ENCODE data around the gene TNFAIP2.
"Not testable (repeated sequence)": the region's sequence is repeated elsewhere in the genome, so short reads cannot be mapped to it uniquely, and the experiment has no call there.

The TNFAIP2 gene

DNA sequence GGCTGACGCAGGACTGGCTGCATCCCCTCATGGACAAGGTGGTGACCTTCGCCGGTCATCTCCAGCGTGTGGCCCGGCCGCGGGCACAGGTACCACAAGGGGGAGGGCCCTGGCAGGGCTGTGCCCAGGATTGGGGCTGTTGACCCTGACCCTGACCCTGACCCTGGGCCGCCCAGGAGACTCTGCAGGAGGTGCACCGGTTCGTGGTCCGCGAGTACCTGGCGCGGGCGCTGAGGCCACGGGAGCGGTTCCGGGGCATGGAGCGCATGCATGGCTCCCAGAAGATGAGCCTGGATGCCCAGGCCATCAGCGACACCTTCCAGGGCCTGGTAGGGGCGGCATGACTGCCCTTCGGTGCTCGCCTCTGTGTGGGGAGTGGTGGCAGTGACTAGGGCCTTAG lies 15.8 kb upstream of the TNFAIP2 start:
- no peak for DNase-seq (ENCODE audit: low read depth in 2 of 2)

DNA sequence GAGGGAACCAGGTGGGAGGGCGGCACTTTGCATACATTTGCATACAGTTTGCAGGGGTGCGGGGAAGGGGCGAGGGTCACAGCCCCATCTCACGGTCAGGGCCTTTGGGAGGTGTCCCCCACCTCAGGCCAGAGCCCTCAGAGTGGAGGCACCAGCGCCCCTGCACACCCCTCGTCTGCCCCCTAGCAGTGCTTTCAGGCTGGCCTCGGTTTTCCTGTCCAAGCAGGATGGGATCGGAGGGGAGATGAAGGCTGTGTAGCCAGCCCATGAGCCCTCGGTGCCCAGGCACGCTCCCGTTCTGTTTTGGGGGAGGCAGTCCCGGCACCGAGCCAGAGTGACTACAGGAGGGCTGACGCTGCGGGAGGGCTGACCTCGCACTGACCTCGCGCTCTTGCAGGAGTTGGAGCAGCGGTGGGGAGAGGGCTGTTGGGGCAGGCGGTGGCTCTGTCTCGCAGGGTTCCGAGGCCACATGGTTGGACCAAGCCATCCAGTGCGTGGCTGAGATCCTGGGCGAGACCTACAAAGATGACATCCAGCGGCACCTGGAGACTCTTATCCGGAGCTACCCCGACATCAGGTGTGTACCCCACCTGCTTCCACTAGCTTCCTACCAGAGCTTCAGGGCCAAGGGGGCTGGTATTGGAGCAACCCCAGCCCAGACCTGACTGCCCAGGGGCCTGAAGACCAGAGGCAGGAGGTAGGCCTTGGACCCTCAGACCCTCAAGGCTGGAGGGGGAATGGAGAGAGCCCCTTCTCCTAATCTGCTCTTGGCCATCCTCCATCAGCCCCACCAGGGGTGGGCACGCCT lies 15.1 kb upstream of the TNFAIP2 start:
- DNase-seq (ENCODE audit: low read depth in 2 of 2) = no peak

DNA sequence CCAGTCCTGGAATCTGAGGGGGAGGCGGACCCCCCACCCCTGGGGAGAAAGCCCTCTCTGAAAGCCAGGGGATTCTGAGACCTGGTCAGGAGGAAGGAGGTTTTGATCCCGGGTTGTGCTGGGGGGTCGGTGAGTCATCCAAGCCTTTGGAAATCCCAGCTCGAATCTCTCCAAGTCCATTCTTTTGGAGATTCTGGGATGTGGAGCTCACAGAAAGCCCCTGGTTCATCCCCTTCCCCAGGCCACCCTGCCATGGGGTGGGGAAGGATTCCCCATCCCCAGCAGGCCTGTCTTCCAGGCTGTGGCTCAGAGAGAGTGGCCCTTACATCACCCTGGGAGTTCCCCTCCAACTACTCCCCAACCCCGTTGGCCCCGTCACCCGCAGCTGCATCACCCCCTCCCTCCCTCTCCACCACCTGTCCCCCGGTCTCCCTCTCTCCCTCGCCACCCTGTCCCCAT lies 14.5 kb upstream of the TNFAIP2 start:
- no peak for DNase-seq (ENCODE audit: low read depth in 2 of 2)

DNA sequence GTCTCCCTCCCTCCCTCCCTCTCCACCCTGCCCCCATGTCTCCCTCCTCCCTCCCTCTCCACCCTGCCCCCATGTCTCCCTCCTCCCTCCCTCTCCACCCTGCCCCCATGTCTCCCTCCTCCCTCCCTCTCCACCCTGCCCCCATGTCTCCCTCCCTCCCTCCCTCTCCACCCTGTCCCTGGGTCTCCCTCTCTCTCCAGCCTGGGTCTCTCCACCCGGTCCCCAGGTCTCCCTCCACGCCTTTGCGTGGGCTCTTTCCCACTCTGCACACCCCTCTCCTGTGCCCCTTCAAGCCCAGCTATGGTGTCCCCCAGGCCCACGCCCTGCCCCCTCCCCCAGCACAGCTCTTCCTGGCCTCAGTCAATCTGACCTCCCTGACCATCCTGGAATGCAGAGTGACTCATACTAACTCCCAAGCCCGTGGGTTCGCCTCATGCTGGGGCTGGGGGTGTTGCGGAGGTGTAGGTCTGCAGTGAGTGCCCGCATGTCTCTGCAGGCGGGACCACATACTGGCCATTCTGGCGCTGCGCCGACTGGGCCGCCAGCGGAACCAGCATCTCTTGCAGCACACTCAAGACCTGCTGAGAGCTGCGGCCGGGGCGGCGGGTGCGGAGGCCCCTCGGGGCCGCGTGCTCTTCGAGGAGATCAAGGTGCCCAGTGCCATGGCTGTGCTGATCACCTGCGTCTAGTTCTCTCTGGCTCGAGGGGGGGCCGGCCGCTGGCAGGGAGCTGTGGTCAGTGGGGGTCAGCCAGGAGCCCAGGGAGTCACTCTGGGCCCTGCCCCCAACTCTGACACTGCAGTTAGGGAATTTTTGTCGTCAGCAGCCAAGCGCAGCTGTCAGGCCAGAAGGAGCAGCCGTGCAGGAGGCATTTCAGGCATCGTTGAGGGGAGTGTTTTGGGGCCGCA lies 13.5 kb upstream of the TNFAIP2 start:
- DNase-seq (ENCODE audit: low read depth in 2 of 2) = no peak

DNA sequence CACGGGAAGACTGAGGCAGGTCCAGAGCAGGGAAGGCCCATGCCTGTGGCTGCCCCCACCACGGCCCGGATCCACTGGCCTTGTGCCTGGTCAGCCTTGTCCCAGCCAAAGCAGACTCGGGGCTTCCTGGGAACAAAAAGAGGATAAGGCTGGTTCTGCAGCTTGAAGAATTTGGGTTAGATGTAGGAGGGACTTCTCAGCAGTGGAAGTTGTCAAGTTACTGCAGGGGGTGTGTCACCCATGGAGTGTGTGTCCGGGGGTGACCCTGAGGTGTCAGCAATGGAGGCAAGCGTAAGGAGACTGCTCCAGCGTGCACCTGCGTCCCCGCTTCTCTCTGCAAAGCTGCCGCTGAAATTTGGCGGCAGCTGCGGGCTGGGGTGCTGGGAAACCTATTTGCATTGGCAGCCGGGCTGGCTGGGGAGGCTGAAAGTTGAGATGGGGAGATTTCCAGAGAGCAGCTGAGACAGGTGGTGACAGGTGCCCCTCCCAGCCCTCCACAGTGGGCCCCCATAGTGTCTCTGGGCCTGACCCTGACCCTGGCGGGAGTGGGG lies 12.5 kb upstream of the TNFAIP2 start:
- no peak for DNase-seq (ENCODE audit: low read depth in 2 of 2)

DNA sequence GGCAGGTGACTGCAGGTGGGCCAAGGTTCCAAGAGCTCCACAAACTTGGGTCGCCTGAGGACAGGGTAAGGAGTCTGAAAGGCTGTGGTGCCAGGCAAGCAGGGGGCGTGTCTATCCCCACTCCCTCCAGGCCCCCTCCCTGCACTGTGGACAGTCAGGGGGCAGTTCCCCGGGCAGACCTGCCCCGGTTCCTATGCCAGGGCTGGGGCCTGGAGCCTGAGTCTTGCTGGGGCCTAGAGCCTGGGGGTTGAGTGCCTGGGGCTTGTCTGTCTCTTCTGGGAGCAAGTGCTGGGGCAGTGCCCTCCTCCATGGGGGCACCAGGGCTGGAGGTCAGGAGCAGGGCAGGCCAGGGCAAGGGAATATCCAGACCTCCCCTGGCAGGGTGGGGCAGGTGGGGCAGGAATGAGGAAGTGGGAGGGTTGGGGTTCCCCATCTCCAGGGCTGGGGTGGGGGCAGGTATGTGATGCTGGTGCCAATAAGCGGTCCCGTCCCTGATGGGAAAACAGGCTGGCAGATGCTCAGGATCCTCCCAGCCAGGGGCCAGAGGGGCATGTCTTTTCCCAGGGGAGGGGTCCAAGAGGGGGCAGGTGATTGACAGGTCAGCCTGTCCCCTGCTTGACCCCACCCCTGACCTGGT lies 11.9 kb upstream of the TNFAIP2 start:
- no peak for DNase-seq (ENCODE audit: low read depth in 2 of 2)

DNA sequence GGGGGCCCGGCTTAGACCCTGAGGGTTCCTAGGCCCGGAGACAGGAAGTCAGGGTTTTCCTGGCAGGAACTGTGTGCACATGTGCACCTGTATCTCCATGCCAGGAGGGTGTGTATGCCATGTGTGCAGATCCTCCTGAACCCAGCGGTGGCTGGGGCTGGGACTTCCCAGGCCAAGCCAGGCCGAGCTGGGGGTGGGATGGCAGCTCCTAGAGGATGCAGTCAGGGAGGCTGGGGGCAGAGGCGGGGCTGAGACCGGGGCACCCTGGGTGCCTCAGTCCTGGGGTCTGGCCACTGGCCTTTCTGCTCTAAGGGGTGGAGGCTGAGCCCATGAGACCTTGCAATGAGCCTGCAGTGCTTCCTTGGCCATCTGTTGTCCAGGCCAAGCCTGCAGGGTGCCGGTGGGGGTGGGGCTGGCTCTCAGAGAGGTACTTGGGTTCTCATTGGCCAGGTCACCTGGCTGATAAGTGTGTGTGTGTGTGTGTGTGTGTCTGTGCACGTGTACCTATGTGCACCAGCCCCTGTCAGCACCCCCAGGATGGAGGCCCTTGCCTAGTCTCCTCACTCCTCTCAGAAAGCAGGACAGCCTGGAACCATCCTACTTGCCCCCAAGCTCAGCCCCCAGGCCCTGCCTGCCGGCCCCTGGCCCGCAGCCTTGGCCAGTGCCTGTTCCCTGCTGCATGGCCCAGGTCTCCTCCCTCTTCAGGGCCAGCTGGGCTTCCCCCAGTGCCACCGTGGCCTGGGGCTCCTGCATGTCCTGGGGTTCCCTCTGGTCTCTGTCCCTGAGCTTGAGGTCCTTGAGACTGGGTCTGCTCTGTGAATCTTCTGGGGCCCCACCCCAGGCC lies 10.6 kb upstream of the TNFAIP2 start:
- DNase-seq (ENCODE audit: low read depth in 2 of 2) = no peak

DNA sequence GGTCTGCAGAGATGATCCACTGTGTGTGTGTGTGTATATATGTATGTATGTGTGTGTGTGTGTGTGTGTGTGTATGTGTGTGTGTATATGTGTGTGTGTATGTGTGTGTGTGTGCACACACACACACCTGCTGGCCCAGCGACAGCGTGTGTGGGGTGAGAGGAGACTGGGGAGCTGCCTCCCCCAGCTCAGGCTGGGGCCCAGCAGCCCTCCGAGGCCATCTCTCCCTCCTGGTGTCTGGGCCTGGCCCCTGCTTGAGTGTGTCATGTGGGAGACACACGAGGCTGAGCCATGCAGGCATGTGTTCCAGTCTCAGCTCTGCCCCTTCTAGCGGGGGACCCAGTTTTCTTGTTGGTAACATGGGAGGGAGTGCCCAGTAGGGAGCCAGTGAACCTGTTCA lies 10.0 kb upstream of the TNFAIP2 start:
- no peak for DNase-seq (ENCODE audit: low read depth in 2 of 2)

DNA sequence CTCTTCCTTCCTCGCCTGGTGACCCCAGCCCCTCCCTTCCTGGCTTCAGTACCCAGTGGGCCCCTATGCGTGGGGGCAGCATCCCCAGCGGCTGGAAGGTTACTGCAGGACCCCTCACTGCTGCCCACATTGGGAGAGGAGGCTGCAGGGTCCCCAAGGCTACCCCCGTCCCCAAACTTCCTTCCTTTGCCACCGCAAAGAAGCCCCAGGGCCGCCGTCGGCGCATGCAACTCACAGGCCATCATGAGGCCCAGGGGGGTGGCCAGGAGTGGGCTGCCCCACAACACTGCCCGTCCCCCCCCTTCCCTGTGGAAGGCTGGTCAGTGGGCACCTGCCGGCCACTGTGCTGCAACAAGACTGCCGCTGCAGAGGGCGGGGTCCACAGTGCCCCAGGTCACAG lies 9.5 kb upstream of the TNFAIP2 start:
- DNase-seq (ENCODE audit: low read depth in 2 of 2) = no peak

DNA sequence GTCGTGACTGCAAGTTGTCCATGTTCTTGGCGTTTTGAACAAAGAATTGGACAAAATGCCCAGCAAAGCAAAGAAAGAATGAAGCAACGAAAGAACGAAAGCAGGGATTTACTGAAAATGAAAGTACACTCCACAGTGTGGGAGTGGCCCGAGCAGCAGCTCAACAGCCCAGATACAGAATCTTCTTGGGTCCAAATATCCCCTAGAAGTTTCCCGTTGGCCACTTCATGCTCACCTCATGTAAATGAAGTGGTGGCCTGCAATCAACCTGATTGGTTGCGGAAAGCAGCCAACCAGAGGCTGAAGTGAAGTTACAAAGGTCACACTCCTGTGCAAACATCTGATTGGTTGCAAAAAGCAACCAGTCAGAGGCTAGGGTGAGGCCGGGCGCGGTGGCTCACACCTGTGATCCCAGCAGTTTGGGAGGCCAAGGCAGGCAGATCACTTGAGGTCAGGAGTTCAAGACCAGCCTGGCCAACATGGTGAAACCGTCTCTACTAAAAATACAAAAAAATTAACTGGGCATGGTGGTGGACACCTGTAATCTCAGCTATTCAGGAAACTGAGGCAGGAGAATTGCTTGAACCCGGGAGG lies 8.1 kb upstream of the TNFAIP2 start:
- DNase-seq (ENCODE audit: low read depth in 2 of 2) = not testable (repeated sequence)

DNA sequence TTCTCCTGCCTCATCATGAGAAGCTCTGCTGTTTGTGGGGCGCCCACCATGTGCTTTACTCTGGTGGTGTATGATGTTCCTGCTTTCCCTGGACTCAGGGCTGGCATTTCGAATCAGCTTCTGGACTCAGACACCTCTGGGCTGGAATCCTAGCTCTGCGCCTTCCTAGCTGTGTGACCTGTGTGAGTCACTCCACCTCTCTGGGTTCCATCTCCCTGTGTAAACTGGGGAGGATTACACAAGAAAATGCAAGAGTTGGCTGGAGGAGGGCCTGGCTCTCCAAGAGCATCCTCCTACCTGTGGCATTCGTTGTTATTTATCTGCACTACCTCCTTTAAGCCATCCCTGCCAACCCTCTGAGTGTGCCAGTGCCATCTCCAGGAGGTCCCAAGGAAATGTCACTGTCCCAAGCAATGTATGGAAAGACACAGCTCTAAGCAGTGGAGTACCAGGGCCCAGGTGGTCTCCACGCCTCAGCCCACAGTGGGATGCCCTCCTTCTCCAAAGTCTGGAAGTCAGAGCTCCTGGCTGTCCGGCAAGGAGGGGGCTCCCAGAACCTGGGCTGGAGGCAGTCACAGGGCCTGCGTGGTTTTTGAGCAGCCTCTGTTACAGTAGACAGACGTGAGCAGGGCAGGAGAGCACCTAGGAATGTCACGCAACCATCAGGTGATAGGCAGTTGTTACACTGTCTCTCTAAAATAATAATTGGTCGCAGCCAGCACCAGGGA lies 7.3 kb upstream of the TNFAIP2 start:
- DNase-seq (ENCODE audit: low read depth in 2 of 2) = no peak

DNA sequence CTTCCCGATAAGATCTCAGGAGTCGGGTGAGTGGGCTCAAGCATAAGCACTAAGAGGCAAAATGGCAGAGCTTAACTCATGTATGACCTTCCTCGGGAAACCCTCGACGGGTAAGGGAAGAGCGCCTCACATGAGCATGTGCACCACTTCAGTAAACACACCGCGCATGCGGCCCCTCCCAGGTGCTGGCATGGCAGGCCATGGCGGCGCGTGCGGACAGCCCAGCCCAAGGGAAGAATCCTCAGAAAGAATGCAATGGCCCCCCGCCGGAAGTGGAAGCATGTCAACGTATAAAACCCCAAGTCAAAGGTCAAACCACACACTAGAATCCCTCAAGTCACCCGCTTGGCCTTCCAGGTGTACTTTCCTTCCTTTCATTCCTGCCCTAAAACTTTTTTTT lies 6.6 kb upstream of the TNFAIP2 start:
- no peak for DNase-seq (ENCODE audit: low read depth in 2 of 2)

DNA sequence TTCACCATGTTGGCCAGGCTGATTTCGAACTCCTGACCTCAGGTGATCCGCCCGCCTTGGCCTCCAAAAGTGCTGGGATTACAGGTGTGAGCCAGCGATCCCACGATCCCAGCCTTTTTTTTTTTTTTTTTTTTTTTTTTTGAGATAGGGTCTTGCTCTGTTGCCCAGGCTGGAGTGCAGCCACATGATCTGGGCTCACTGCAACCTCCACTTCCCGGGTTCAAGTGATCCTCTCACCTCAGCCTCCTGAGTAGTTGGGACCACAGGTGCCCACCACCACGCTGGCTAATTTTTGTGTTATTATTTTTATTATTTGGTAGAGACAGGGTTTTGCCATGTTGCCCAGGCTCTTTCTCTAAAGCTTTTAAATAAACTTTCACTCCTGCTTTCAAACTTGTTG lies 5.8 kb upstream of the TNFAIP2 start:
- DNase-seq (ENCODE audit: low read depth in 2 of 2) = not testable (repeated sequence)

DNA sequence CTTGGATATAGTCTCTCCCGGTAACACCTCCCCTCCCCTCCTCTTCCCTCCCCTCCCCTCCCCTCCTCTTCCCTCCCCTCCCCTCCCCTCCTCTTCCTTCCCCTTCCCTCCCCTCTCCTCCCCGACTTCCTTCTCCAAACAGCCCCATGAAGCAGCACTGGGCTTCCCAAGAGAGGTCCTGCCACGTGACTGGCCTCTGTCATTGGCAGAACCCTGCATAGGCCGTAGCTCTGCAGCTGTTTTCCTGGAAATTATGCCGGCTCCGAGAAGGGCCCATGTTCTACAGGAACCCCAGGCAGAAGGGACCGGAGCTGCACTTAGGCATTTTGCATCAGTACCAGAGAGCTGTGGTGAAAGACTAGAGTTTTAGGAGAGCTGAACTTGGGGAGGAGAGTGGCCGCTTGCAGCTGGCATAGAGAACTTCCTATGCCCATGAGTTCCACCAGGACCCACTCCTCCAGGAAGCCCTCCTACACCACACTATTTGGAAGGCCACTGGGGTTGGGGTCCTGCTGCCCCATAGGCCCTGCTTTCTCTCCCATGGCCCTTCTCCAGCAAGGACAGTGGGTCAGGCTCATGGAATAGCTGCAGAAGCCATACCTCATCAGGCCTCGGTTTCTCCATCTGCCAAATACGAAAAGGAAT lies 5.1 kb upstream of the TNFAIP2 start:
- no peak for DNase-seq (ENCODE audit: low read depth in 2 of 2)

DNA sequence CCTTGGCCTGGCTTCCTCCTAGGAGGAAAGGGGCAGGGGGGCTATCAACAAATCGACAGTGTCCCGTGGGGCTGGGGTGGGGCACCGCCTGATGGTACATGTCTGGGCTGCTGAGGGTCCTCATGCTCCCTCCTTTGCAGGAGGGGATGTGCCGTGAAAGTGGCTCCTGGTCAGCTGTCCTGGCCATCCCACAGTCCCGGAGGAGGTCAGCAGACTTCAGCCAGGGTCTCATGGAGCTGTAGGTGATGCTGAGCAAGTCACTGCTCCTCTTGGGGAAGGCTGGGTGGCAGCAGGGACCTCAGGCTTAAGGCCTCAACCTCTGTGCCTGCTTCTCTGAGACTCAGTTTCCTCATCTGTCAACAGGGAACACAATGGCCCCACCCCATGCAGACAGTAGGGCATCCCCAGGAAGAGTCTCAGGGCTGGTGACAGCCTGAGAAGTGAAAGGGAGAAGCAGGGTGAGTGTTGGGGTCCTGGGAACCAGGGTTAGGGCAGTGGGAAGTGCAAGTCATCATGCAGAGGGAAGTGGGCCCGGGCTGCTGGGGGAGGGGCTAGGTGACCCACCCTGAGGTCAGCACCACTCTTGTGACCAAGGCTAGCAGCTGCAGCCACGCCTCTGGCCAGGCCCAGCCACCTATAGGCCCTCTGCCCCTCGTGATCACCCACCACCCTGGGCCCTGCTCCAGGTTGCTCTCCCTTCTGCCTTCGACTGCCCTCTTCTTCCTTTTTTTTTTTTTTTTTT lies 4.4 kb upstream of the TNFAIP2 start:
- no peak for DNase-seq (ENCODE audit: low read depth in 2 of 2)

DNA sequence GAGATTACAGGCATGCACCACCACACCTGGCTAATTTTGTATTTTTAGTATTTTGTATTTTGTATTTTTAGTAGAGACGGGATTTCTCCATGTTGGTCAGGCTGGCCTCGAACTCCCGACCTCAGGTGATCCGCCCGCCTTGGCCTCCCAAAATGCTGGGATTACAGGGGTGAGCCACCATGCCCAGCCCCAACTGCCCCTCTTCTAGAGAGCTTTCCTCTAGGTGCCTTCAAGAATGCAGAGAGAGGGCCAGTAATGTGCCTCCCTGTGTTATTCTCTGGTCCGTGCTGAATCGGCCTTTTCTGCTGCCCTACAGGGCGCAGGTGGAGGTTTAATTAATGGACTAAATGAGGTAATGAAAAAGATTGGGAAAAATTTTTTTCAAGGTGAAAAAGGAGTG lies 3.7 kb upstream of the TNFAIP2 start:
- not testable (repeated sequence) for DNase-seq (ENCODE audit: low read depth in 2 of 2)

DNA sequence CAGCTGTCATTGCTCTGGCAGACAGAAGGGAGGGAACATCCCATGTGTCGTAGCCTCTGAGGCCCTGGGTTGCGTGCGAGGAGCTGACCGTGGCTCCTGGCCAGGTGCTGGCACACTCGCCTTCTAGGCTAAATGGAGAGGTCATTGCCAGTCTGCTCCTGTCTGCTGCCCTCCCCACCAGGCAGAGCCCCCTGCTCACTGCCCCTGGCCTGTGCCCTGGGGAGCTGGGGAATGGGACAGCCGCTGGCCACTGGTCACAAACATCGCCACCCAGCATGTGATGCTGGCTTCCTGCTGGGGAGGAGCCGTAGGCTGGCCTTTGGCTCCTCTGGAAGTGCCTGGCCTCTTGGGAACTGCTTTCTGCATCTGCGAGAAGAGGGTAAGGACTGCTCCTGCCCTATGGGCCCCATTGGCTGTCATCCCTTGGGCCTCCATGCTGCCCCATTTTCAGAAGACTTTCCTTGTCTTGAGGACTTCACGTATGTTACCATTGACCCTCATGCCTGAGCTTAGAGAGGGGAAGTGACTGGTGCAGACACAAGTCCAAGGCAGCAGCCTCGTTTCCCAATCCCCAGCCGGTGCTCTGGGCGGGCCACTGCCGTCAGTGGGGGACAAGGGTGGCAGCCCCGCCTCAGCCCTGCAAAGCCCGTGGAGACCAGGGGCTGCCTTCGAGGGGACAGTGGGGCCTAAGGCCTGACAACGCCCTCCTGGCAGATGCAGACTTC lies 2.0 kb upstream of the TNFAIP2 start:
- no peak for DNase-seq (ENCODE audit: low read depth in 2 of 2)

All from stimulated activated CD8-positive, alpha-beta memory T cell treated with anti-CD3 and anti-CD28 coated beads, Interleukin-15, amount 100 ng/mL, for 48 hours (primary cell).